ENCODE data around the gene EFNA5.
"Not testable (repeated sequence)": the region's sequence is repeated elsewhere in the genome, so short reads cannot be mapped to it uniquely, and the experiment has no call there.

The EFNA5 gene

GRCh38 chr5:107437986-107438510 lies 232.7 kb downstream of the EFNA5 start:
- no peak overlapping the region for H3K4me3 ChIP-seq (ENCODE audit: low read depth, low read length)
- in situ Hi-C loops (cut with HindIII; ENCODE audit: low sequenced_read_pairs), result no loop called here
- no peak for DNase-seq (ENCODE audit: low read depth)
- TF ChIP-seq, protein P1, sequence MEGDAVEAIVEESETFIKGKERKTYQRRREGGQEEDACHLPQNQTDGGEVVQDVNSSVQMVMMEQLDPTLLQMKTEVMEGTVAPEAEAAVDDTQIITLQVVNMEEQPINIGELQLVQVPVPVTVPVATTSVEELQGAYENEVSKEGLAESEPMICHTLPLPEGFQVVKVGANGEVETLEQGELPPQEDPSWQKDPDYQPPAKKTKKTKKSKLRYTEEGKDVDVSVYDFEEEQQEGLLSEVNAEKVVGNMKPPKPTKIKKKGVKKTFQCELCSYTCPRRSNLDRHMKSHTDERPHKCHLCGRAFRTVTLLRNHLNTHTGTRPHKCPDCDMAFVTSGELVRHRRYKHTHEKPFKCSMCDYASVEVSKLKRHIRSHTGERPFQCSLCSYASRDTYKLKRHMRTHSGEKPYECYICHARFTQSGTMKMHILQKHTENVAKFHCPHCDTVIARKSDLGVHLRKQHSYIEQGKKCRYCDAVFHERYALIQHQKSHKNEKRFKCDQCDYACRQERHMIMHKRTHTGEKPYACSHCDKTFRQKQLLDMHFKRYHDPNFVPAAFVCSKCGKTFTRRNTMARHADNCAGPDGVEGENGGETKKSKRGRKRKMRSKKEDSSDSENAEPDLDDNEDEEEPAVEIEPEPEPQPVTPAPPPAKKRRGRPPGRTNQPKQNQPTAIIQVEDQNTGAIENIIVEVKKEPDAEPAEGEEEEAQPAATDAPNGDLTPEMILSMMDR (IDR thresholded peaks at IDR 0.05; ENCODE audit: low read depth, low read length, missing control alignments), result no peak

DNA sequence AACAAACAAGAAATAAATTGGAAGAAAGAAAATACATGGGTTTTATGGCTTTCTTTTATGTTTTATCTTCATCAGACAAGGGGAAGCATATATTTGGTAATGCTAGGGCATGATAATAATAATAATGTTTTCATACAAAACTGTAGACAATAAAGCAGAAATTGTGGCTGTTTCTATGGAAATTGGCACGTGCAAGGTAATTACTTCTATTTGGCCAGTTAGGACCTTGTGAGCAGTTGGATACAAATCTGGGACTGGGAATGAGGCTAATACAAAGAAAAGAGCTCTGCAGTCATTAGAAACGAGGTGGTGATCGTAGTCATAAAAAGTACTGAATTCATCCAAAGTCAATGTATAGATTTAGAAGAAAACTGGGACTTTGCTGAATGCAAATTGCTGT lies 233.6 kb downstream of the EFNA5 start:
- DNase-seq (ENCODE audit: low read depth), result no peak
- in situ Hi-C loops (cut with HindIII; ENCODE audit: low sequenced_read_pairs), result no loop called here
- no peak overlapping the region for H3K4me3 ChIP-seq (ENCODE audit: low read depth, low read length)
- TF ChIP-seq, protein P1 (IDR thresholded peaks at IDR 0.05; ENCODE audit: low read depth, low read length, missing control alignments), result no peak

GRCh38 chr5:107436201-107436600 lies 234.5 kb downstream of the EFNA5 start:
- H3K4me3 ChIP-seq (ENCODE audit: low read depth, low read length), result no peak overlapping the region
- TF ChIP-seq, protein P1 (IDR thresholded peaks at IDR 0.05; ENCODE audit: low read depth, low read length, missing control alignments), result no peak
- in situ Hi-C loops (cut with HindIII; ENCODE audit: low sequenced_read_pairs), result no loop called here
- no peak for DNase-seq (ENCODE audit: low read depth)

DNA sequence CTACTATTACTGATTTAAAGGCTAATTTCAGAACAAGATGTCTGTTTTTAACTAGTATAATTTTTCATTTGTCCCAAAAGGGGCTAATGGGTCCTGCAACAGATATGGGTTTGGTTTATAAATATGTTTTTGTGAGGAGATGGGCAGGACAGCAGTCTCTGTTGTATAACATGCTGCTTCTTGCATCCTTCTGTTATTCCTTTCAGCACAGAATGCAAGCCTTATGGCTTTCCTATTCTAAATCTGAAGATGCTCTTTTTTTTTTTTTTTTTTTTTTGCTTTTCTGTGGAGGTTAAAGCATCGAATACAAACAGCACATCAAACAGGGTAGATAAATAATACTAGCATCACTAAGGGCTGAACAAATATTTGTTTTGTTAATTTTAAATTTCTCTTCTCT lies 235.7 kb downstream of the EFNA5 start:
- no peak for DNase-seq (ENCODE audit: low read depth)
- H3K4me3 ChIP-seq (ENCODE audit: low read depth, low read length), result no peak overlapping the region
- TF ChIP-seq, protein P1 (IDR thresholded peaks at IDR 0.05; ENCODE audit: low read depth, low read length, missing control alignments), result no peak
- in situ Hi-C loops (cut with HindIII; ENCODE audit: low sequenced_read_pairs), result no loop called here

- H3K4me3 ChIP-seq (ENCODE audit: low read depth, low read length); DNase-seq (ENCODE audit: low read depth); in situ Hi-C loops (cut with HindIII; ENCODE audit: low sequenced_read_pairs): not testable (repeated sequence)
Measured at GRCh38 chr5:107433646-107434045, 237.1 kb downstream of the EFNA5 start.

GRCh38 chr5:107431998-107432397 lies 238.7 kb downstream of the EFNA5 start:
- DNase-seq (ENCODE audit: low read depth), result no peak
- TF ChIP-seq, protein P1 (IDR thresholded peaks at IDR 0.05; ENCODE audit: low read depth, low read length, missing control alignments), result no peak
- in situ Hi-C loops (cut with HindIII; ENCODE audit: low sequenced_read_pairs), result no loop called here
- no peak overlapping the region for H3K4me3 ChIP-seq (ENCODE audit: low read depth, low read length)

GRCh38 chr5:107431536-107431935 lies 239.2 kb downstream of the EFNA5 start:
- TF ChIP-seq, protein P1 (IDR thresholded peaks at IDR 0.05; ENCODE audit: low read depth, low read length, missing control alignments), result no peak
- H3K4me3 ChIP-seq (ENCODE audit: low read depth, low read length), result no peak overlapping the region
- DNase-seq (ENCODE audit: low read depth), result no peak
- in situ Hi-C loops (cut with HindIII; ENCODE audit: low sequenced_read_pairs), result no loop called here

Measured in astrocyte of the cerebellum (primary cell).